ENCODE measurements around the gene PRKAR1A. TPM values are rescaled to one million over a fixed set of nuclear protein-coding genes. Genes with fewer than 3 reads are reported as not detected.

PRKAR1A gene
- total RNA-seq: 158 and 199 TPM in 2 replicates

DNA sequence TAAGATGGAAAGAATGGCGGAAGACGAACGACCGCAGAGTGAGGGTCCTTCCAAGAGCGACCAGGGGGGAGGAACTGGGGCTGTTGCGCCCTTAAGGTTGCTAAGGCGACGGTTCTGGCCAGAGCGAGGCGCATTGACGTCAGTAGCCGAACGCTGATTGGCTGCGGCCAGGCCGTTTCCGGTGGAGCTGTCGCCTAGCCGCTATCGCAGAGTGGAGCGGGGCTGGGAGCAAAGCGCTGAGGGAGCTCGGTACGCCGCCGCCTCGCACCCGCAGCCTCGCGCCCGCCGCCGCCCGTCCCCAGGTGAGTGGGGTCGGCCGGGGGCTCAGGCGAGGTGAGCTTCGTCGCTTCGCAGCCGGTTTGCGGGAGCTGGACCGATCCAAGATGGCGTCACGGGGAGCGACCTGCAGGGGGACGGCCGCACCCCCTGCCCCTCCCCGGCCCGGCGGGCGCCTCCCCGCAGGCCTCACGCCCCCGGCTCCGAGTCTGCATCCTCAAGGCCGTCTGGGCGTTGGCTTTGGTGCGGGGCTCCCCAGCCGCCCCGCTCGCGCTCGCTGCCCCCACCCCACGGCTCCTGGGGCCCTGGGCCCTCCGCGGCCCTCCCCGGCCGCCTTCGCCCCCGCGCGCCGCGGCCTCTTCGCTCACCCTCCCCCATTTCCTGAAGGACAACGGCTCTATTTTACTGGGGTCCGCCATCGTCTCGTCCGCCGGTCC lies at the start of gene PRKAR1A:
TSS of gene PRKAR1A (plus strand) at position 184 of the 713 bp plus-strand sequence. CDS start 2,970 bp downstream, outside the sequence.

Other genes with a start within 250 kb of the PRKAR1A start
- 0.73 and 1.4 TPM in 2 replicates for gene SLC16A6, start 221.3 kb upstream of the PRKAR1A start, total RNA-seq
- 1.8 and 3.5 TPM in 2 replicates for gene ARSG, start 220.9 kb upstream of the PRKAR1A start, total RNA-seq
- 140 and 158 TPM in 2 replicates for gene WIPI1, start 54.9 kb upstream of the PRKAR1A start, total RNA-seq
- 16.4 and 63.9 TPM in 2 replicates for gene FAM20A, start 88.9 kb downstream of the PRKAR1A start, total RNA-seq